ENCODE measurements around the gene ZNF628.

Gene ZNF628

DNA sequence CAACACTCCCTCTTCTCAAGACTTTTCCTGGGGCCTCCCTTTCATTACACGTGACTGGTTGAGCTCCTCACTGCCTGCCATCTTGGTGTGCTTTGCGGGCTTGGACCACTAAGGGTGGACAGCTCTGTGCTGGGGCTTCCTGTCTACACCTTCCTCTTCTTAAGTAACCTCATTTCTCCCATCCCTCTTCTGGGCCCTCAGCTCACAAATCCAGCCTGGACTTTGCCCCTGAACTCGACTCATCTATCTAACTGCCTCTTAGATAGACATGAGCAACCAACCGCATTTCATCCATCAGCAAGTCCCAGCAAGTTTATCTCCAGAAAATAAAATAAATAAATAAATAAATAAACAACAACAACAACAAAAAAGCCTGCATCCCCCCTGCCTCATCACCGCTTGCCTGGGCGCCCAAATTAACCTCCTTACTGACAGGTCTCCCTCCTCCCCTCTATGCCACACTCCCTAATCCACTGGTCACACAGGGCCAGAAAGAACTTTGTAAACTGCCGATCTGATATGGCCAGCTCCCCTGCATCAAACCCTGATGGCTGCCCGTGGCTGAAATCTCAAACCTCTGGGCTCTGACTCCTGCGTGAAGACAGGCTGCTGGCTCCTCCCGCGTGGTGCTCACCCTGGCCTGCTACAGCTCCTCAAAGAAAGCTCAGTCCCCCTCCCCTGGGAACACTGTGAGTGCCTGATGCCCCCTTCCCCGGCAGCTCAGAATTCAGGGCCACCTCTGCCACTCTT, 22.7 kb upstream of the ZNF628 start (continued):
- peak; percentile 64 for TF ChIP-seq ZBTB17 (tag by site-specific recombination; IDR thresholded peaks at IDR 0.05)
- TF ChIP-seq, protein P1, sequence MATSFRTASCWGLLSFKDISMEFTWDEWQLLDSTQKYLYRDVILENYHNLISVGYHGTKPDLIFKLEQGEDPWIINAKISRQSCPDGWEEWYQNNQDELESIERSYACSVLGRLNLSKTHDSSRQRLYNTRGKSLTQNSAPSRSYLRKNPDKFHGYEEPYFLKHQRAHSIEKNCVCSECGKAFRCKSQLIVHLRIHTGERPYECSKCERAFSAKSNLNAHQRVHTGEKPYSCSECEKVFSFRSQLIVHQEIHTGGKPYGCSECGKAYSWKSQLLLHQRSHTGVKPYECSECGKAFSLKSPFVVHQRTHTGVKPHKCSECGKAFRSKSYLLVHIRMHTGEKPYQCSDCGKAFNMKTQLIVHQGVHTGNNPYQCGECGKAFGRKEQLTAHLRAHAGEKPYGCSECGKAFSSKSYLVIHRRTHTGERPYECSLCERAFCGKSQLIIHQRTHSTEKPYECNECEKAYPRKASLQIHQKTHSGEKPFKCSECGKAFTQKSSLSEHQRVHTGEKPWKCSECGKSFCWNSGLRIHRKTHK (tag by site-specific recombination; IDR thresholded peaks at IDR 0.05), result no peak
- TF ChIP-seq, protein P2, sequence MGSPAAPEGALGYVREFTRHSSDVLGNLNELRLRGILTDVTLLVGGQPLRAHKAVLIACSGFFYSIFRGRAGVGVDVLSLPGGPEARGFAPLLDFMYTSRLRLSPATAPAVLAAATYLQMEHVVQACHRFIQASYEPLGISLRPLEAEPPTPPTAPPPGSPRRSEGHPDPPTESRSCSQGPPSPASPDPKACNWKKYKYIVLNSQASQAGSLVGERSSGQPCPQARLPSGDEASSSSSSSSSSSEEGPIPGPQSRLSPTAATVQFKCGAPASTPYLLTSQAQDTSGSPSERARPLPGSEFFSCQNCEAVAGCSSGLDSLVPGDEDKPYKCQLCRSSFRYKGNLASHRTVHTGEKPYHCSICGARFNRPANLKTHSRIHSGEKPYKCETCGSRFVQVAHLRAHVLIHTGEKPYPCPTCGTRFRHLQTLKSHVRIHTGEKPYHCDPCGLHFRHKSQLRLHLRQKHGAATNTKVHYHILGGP (tag by site-specific recombination; IDR thresholded peaks at IDR 0.05), result no peak
- 0 out of 2 replicates have a peak, but pooled peaks have one; percentile 11 for TF ChIP-seq ZNF664 (tag by site-specific recombination; IDR thresholded peaks at IDR 0.05)
- no peak for TF ChIP-seq ZNF433 (tag by site-specific recombination; IDR thresholded peaks at IDR 0.05; ENCODE audit: low read depth)
- TF ChIP-seq, protein P3, sequence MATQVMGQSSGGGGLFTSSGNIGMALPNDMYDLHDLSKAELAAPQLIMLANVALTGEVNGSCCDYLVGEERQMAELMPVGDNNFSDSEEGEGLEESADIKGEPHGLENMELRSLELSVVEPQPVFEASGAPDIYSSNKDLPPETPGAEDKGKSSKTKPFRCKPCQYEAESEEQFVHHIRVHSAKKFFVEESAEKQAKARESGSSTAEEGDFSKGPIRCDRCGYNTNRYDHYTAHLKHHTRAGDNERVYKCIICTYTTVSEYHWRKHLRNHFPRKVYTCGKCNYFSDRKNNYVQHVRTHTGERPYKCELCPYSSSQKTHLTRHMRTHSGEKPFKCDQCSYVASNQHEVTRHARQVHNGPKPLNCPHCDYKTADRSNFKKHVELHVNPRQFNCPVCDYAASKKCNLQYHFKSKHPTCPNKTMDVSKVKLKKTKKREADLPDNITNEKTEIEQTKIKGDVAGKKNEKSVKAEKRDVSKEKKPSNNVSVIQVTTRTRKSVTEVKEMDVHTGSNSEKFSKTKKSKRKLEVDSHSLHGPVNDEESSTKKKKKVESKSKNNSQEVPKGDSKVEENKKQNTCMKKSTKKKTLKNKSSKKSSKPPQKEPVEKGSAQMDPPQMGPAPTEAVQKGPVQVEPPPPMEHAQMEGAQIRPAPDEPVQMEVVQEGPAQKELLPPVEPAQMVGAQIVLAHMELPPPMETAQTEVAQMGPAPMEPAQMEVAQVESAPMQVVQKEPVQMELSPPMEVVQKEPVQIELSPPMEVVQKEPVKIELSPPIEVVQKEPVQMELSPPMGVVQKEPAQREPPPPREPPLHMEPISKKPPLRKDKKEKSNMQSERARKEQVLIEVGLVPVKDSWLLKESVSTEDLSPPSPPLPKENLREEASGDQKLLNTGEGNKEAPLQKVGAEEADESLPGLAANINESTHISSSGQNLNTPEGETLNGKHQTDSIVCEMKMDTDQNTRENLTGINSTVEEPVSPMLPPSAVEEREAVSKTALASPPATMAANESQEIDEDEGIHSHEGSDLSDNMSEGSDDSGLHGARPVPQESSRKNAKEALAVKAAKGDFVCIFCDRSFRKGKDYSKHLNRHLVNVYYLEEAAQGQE (tag by site-specific recombination; IDR thresholded peaks at IDR 0.05), result 0 out of 2 replicates have a peak, but pooled peaks have one; percentile 7
- no peak for TF ChIP-seq ZNF776 (tag by site-specific recombination; IDR thresholded peaks at IDR 0.05; ENCODE audit: borderline replicate concordance)

DNA sequence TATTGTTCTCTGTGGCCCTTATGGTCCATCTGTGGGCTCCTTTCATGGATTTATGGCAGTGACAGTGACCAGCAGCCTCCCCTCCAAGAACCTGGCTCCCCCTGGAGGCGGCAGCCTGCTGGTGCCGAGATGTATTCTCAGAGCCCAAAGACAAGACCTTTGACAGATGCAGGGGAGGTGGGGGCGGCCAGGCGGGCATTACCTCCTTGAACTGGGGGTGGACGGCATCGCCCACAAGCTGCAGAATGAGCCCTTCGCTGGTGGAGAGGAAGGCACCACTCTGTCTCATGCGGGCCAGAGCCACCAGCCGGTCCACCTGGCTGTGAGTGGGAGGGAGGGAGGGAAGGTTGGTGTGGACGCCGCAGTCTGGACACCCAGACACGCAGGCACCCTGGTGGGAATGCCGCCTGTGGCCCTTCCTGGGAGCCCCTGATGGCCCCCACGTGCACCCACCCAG, 21.6 kb upstream of the ZNF628 start:
- Histone ChIP-seq H3K9me3 (ENCODE audit: control insufficient read depth, insufficient read depth, low read depth, low read length) (no peaks in the 10 kb centered on the region), H3K36me3 (ENCODE audit: control insufficient read depth in 2 of 2, insufficient read depth in 1 of 2, low read length in 2 of 2) (no peaks in the 10 kb centered on the region), H3K4me3 (ENCODE audit: low read depth, low read length) (no peak overlapping the region), H3K27ac (ENCODE audit: extremely low read depth, low read depth, low read length) (no peak overlapping the region), H3K4me1 (ENCODE audit: control insufficient read depth, insufficient read depth, low read length) (0 out of 2 replicates have a peak, but pooled peaks cover 3% of the 10 kb centered on the region)
- ChIA-PET CTCF (interaction anchor here (0.7 to 3.2 kb wide), 7 partner anchors 13 to 313 kb away, joined by 3 to 19 read pairs (median 5); no protein-coding TSS in a partner anchor), POLR2A (interaction anchor here (0.6 kb wide), 1 partner anchor 22 kb away, joined by 3 read pairs; the partner anchor contains the start of gene ZNF628)
- no peak for TF ChIP-seq ZXDB (tag by site-specific recombination; IDR thresholded peaks at IDR 0.05)
- TF ChIP-seq ZSCAN16 (tag by site-specific recombination; IDR thresholded peaks at IDR 0.05), result no peak
- no peak for TF ChIP-seq FEZF1 (tag by site-specific recombination; IDR thresholded peaks at IDR 0.05)
- TF ChIP-seq, protein P4, sequence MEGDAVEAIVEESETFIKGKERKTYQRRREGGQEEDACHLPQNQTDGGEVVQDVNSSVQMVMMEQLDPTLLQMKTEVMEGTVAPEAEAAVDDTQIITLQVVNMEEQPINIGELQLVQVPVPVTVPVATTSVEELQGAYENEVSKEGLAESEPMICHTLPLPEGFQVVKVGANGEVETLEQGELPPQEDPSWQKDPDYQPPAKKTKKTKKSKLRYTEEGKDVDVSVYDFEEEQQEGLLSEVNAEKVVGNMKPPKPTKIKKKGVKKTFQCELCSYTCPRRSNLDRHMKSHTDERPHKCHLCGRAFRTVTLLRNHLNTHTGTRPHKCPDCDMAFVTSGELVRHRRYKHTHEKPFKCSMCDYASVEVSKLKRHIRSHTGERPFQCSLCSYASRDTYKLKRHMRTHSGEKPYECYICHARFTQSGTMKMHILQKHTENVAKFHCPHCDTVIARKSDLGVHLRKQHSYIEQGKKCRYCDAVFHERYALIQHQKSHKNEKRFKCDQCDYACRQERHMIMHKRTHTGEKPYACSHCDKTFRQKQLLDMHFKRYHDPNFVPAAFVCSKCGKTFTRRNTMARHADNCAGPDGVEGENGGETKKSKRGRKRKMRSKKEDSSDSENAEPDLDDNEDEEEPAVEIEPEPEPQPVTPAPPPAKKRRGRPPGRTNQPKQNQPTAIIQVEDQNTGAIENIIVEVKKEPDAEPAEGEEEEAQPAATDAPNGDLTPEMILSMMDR (tag by site-specific recombination; IDR thresholded peaks at IDR 0.05), result peak; percentile 64; the same call in 1 of the 2 replicates
- TF ChIP-seq, protein P5, sequence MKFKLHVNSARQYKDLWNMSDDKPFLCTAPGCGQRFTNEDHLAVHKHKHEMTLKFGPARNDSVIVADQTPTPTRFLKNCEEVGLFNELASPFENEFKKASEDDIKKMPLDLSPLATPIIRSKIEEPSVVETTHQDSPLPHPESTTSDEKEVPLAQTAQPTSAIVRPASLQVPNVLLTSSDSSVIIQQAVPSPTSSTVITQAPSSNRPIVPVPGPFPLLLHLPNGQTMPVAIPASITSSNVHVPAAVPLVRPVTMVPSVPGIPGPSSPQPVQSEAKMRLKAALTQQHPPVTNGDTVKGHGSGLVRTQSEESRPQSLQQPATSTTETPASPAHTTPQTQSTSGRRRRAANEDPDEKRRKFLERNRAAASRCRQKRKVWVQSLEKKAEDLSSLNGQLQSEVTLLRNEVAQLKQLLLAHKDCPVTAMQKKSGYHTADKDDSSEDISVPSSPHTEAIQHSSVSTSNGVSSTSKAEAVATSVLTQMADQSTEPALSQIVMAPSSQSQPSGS (tag by site-specific recombination; IDR thresholded peaks at IDR 0.05; ENCODE audit: low read depth), result no peak
- TF ChIP-seq ZFP41 (tag by site-specific recombination; IDR thresholded peaks at IDR 0.05; ENCODE audit: borderline replicate concordance), result no peak
- no peak for TF ChIP-seq ZNF629 (tag by site-specific recombination; IDR thresholded peaks at IDR 0.05)
- TF ChIP-seq ZNF133 (tag by site-specific recombination; IDR thresholded peaks at IDR 0.05), result no peak
- TF ChIP-seq, protein P6, sequence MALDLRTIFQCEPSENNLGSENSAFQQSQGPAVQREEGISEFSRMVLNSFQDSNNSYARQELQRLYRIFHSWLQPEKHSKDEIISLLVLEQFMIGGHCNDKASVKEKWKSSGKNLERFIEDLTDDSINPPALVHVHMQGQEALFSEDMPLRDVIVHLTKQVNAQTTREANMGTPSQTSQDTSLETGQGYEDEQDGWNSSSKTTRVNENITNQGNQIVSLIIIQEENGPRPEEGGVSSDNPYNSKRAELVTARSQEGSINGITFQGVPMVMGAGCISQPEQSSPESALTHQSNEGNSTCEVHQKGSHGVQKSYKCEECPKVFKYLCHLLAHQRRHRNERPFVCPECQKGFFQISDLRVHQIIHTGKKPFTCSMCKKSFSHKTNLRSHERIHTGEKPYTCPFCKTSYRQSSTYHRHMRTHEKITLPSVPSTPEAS (tag by site-specific recombination; IDR thresholded peaks at IDR 0.05), result no peak
- TF ChIP-seq GLIS1 (tag by site-specific recombination; IDR thresholded peaks at IDR 0.05), result no peak
- TF ChIP-seq, protein P7, sequence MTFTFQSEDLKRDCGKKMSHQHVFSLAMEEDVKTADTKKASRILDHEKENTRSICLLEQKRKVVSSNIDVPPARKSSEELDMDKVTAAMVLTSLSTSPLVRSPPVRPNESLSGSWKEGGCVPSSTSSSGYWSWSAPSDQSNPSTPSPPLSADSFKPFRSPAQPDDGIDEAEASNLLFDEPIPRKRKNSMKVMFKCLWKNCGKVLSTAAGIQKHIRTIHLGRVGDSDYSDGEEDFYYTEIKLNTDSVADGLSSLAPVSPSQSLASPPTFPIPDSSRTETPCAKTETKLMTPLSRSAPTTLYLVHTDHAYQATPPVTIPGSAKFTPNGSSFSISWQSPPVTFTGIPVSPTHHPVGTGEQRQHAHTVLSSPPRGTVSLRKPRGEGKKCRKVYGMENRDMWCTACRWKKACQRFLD (tag by site-specific recombination; IDR thresholded peaks at IDR 0.05), result no peak
- TF ChIP-seq, protein P8, sequence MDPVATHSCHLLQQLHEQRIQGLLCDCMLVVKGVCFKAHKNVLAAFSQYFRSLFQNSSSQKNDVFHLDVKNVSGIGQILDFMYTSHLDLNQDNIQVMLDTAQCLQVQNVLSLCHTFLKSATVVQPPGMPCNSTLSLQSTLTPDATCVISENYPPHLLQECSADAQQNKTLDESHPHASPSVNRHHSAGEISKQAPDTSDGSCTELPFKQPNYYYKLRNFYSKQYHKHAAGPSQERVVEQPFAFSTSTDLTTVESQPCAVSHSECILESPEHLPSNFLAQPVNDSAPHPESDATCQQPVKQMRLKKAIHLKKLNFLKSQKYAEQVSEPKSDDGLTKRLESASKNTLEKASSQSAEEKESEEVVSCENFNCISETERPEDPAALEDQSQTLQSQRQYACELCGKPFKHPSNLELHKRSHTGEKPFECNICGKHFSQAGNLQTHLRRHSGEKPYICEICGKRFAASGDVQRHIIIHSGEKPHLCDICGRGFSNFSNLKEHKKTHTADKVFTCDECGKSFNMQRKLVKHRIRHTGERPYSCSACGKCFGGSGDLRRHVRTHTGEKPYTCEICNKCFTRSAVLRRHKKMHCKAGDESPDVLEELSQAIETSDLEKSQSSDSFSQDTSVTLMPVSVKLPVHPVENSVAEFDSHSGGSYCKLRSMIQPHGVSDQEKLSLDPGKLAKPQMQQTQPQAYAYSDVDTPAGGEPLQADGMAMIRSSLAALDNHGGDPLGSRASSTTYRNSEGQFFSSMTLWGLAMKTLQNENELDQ (tag by site-specific recombination; IDR thresholded peaks at IDR 0.05; ENCODE audit: low read depth), result no peak
- TF ChIP-seq ZNF473 (tag by site-specific recombination; IDR thresholded peaks at IDR 0.05), result no peak

All from HEK293 (cell line).